ENCODE results near the gene C2CD4C.

DNA sequence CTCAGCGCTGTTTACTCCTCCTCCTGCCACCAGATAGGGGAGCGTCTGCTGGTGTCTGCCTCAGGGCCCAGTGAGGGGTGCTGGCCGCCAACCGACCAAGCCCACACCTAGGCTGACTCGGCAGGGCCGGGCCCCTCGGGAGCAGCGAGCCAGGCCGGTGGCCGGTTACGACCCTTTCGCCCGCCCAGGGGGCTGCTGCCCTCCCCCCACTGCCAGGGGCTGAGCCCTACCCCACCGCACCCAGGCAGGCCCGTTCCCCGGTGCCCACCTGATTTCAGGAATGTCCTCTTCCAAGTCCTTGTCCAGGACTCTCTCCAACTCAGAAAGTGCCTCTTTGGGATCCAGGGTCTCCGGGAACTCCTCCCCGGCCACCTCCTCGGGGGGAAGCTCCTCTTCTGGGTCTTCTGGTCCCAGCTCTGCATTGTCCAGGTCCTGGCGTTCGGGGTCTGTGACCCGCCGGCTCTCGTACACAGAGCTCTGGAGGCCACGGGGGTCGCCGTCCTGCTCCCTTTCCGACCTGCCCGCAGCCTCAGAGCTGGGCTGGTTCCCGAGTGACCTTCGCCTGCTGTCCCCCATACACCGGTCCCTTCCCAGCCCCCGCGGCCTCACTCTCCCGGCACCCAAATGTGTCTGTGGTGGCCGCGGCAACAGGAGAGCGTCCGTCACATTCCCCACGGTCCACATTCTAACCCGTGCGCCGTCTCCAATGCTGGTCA, 33.4 kb downstream of the C2CD4C start:
- TF ChIP-seq, protein P1, sequence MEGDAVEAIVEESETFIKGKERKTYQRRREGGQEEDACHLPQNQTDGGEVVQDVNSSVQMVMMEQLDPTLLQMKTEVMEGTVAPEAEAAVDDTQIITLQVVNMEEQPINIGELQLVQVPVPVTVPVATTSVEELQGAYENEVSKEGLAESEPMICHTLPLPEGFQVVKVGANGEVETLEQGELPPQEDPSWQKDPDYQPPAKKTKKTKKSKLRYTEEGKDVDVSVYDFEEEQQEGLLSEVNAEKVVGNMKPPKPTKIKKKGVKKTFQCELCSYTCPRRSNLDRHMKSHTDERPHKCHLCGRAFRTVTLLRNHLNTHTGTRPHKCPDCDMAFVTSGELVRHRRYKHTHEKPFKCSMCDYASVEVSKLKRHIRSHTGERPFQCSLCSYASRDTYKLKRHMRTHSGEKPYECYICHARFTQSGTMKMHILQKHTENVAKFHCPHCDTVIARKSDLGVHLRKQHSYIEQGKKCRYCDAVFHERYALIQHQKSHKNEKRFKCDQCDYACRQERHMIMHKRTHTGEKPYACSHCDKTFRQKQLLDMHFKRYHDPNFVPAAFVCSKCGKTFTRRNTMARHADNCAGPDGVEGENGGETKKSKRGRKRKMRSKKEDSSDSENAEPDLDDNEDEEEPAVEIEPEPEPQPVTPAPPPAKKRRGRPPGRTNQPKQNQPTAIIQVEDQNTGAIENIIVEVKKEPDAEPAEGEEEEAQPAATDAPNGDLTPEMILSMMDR (IDR thresholded peaks at IDR 0.05): no peak
- no peak for TF ChIP-seq POLR2A (IDR thresholded peaks at IDR 0.05)

All from uterus (tissue), 2 donors.